Kasumi-1 (cell line): ENCODE measurements around the gene ACSS2.
A peak's percentile ranks its signal among the peaks of the same experiment; 100 is the strongest.

Experiments used
- DNase-seq, 2 experiments: peaks; one replicate each; lab custom pipeline; 2025; lab: John Stamatoyannopoulos, UW

Gene ACSS2

DNA sequence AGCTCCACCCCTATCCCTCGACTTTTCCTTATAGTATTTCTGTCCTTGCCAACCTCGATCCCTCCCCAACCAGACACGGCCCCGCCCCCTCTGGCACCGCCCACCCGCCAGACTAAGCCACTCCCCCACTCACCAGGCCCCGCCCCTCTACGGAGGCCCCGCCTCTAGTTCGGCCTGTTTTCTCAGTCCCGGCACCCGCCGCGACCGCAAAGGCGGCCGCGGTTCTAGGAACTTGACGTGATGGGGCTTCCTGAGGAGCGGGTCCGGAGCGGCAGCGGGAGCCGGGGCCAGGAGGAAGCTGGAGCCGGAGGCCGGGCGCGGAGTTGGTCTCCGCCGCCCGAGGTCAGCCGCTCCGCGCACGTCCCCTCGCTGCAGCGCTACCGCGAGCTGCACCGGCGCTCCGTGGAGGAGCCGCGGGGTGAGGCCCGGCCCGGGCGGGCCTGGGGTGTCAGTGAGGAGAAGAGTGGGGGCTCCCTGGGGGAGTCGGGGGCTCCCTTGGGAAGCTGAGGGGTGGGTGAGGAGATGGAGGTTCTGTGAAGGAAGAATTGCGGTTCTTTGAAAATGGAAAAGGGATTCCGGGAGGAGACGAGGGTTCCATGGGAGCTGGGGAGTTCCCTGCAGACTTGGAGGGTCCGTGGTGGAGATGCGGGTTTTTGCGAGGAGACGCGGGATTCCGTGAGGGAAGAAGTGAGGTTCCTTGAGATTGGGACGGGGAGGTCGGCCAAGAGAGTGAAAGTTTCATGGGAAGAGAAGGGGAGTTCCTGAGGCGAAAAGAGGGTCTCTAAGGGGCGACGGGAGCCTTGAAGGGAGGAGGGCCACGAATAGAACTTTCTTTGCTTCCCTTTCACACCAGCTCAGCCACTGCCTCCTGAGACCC, at the start of gene ACSS2:
Gene ACSS2 (plus strand): TSS at position 207 of the 877 bp plus-strand sequence. CDS start 34 bp downstream, at position 241.
- no peak for DNase-seq

DNA sequence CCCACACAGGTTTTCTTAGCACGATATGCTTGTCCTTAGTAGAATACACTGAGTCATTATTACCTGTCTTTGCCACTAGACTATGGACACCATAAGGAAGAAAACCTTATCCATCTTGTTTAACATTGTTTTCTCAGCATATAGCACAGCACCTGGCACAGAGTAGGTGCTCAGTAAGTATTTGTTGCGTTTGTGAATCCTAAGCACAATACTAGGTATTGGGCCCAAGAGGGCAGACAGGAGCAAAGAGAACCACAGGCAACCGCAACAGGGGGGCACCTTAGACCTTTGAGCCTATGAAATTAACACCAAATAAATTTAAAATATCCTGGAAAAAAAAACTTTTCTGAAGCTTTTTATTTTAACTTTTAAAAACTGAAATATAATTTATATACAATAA, 47.2 kb upstream of the ACSS2 start:
- DNase-seq, result peak in 1 of 2 experiments; percentile 5

DNA sequence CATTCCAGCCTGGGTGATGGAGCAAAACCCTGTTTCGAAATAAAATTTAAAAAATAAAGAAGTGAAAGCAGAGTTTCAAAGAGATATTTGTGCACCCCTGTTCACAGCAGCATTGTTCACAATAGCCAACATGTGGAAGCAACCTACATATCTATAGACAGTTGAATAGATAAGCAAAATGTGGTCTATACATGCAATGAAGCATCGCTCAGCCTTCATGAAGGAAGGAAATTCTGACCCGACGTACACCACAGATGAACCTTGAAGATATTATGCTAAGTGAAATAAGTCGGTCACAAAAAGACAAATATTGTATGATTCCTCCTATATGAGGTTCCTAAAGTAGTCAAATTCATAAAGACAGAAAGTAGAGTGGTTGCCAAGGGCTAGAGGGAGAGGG, 44.5 kb upstream of the ACSS2 start:
- no peak for DNase-seq

- DNase-seq, result peak; percentile 48 to 63
Observed at GRCh38 chr20:34834459-34834893, 41.9 kb upstream of the ACSS2 start.

DNA sequence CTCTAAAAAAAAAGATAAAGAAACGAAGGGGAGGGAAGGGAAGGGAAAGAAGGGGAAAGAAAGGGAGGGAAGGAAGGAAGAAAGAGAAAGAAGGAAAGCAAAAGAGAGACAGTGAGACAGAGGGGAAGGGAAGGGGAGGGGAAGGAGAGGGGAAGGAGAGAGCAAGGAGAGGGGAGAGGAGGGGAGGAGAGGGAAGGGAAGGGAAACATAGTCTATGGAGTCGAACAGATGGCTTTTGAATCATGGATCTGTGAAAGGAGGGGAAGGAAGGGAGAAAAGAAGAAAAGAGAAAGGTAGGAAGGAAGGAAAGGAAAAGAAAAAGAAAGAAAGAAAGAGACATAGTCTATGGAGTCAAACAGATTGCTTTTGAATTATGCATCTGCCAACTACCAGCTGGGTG, 34.3 kb upstream of the ACSS2 start:
- no peak for DNase-seq

DNA sequence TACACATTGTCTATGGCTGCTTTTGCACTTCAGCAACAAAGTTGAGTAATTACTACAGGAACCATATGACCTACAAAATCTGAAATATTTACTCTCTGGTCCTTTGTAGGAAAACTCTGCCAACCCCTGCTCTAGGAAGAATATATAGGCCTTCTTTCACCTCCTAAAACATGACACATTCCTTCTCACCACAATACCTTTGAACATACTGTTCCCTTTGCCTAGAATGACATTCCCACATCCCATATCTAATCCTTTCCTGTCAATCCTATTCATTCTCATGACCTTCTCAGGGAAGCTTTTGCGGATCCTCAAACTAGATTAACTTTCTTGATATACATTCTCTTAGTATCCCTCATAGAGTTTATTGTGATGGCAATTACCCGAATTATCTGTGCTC, 33.0 kb upstream of the ACSS2 start:
- DNase-seq, result no peak

GRCh38 chr20:34848597-34848996, 27.8 kb upstream of the ACSS2 start:
- DNase-seq, result no peak

- no peak for DNase-seq
Observed at GRCh38 chr20:34849778-34850177, 26.6 kb upstream of the ACSS2 start.

GRCh38 chr20:34850969-34851368, 25.4 kb upstream of the ACSS2 start:
- DNase-seq, result no peak

- no peak for DNase-seq
Observed at GRCh38 chr20:34852298-34852697, 24.1 kb upstream of the ACSS2 start.

GRCh38 chr20:34859367-34859766, 17.0 kb upstream of the ACSS2 start:
- no peak for DNase-seq

- DNase-seq, result no peak
Observed at GRCh38 chr20:34859826-34860545, 16.4 kb upstream of the ACSS2 start.

- no peak for DNase-seq
Observed at GRCh38 chr20:34861386-34862084, 14.9 kb upstream of the ACSS2 start.

GRCh38 chr20:34862724-34863123, 13.7 kb upstream of the ACSS2 start:
- DNase-seq, result no peak

- DNase-seq, result no peak
Observed at GRCh38 chr20:34863421-34863965, 12.9 kb upstream of the ACSS2 start.

DNA sequence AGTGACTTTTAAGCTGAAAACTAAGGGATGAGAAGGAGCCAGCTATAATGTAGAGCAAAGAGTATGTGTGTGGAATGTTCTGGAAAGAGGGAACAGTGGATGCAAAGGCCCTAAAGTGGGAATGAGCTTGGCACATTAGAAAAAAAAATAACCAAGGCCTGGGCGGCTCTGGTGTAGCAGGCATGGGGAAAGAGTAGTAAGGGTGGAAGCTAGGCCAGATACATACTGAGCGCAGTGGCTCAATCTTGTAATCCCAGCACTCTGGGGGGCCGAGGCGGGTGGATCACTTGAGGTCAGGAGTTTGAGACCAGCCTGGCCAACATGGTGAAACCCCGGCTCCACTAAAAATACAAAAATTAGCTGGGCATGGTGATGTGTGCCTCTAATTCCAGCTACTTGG, 12.2 kb upstream of the ACSS2 start:
- DNase-seq, result no peak

DNA sequence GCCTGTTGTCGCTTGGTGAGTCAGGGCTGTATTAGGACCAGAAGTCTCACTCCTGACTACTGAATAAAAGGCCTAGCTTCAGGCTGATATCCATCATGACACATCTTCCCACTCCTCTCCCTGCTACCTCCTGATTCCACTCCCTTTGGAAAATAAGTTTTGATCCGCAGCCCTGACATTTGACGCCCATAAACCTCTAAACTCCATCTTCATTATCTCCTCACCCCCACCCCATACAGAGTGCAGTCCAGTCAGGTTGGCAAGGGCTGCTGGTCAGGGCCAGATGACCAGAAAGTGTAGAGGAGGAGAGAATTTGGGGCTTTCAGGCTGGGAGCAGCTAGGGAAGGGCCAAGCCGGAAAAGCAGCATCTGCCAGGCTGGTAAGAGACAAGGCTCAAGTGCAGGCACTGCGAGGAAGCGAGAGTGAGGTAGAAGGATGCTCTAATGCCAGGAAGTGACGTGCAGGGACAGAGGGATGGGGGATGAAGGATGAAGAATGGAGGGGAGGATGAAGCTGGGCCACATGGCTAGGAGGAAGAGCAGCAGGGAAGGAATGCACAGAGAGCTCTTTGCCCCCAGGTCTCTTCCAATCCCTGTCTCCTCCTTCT, 5.0 kb upstream of the ACSS2 start:
- DNase-seq, result no peak

- DNase-seq, result no peak
Observed at GRCh38 chr20:34871966-34872621, 4.3 kb upstream of the ACSS2 start.

- DNase-seq, result peak; percentile 48 to 55
Observed at GRCh38 chr20:34872622-34873224, 3.7 kb upstream of the ACSS2 start, which contains the start of gene GGT7. Gene GGT7, minus strand, starts transcription at chr20:34872856. Its CDS starts 41 bp downstream, at chr20:34872815.

DNA sequence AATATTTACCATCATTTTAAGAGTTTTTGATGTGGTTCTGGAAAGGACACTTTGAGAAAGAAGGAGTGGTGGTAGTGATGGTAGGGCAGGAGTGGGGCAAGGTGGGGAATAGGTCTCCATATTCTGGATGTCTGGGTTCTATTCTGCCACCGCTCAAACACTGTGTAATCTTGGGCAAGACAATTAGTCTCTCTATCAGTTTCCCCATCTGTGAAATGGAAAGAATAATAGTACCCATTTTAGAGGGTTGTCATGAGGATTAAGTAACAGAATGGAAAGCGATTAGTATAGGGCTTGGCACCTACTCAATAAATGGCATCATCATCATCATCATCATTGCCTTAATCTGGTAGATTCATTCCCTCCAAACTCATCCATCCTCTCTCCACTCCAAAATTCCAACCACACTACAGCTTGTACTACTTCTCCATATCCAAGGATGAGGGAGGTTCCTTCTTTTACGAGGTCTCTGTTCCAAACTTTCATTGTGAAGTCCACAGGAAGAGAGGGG, 2.8 kb upstream of the ACSS2 start:
- no peak for DNase-seq
